ENCODE measurements around the gene APOL4. TPM values are rescaled to one million over a fixed set of nuclear protein-coding genes. Genes with fewer than 3 reads are reported as not detected.

APOL4 gene
- total RNA-seq, 1 donor from 2014 or later = not detected

- Histone ChIP-seq H3K4me2 (ENCODE audit: low read length) (no peak overlapping the region), H3K36me3 (ENCODE audit: insufficient read depth, low read length) (no peaks in the 10 kb centered on the region), H4K20me1 (ENCODE audit: insufficient read depth, low read length) (no peaks in the 10 kb centered on the region), H3K27ac (ENCODE audit: low read depth, low read length) (no peak overlapping the region), H3K9ac (ENCODE audit: low read length) (no peak overlapping the region), H3K4me3 (ENCODE audit: insufficient read depth, low read depth, low read length) (no peak overlapping the region), H3K27me3 (ENCODE audit: insufficient read depth, low read length) (peaks cover 20% of the 10 kb centered on the region), H3K4me1 (ENCODE audit: insufficient read depth, low read length) (no peaks in the 10 kb centered on the region), H2AFZ (ENCODE audit: low read depth, low read length) (no peak overlapping the region), H3K9me3 (ENCODE audit: insufficient read depth, low read depth, low read length) (no peaks in the 10 kb centered on the region), H3K79me2 (ENCODE audit: insufficient read depth, low read length) (no peaks in the 10 kb centered on the region)
- peak overlapping the region; percentile 14 for H3K4me3 Mint-ChIP-seq (ENCODE audit: unreplicated experiment)
- no peak for TF ChIP-seq CTCF (IDR thresholded peaks at IDR 0.05; ENCODE audit: insufficient read depth, low read depth, low read length)
- TF ChIP-seq EZH2 (IDR thresholded peaks at IDR 0.05; ENCODE audit: insufficient read depth, low read length) = no peak
- no peaks in the 10 kb centered on the region for H3K9me3 Mint-ChIP-seq (ENCODE audit: unreplicated experiment)
- H3K27ac Mint-ChIP-seq (ENCODE audit: unreplicated experiment) = no peak overlapping the region
- DNase-seq (ENCODE audit: low read depth) (no peak), FAIRE-seq (no peak)
- no peaks in the 10 kb centered on the region for H3K36me3 Mint-ChIP-seq (ENCODE audit: low read depth, unreplicated experiment)
- peaks cover 18% of the 10 kb centered on the region for H3K27me3 Mint-ChIP-seq (ENCODE audit: low read depth, unreplicated experiment)
- peaks cover 2% of the 10 kb centered on the region for H3K4me1 Mint-ChIP-seq (ENCODE audit: low read depth, unreplicated experiment)
Measured at GRCh38 chr22:36180928-36181327, 20.7 kb downstream of the APOL4 start.

- H3K9ac ChIP-seq (ENCODE audit: low read length) = no peak overlapping the region
- H3K4me3 ChIP-seq (ENCODE audit: insufficient read depth, low read depth, low read length) = no peak overlapping the region
- no peaks in the 10 kb centered on the region for H3K36me3 Mint-ChIP-seq (ENCODE audit: low read depth, unreplicated experiment)
- no peaks in the 10 kb centered on the region for H3K9me3 Mint-ChIP-seq (ENCODE audit: unreplicated experiment)
- H2AFZ ChIP-seq (ENCODE audit: low read depth, low read length) = no peak overlapping the region
- H3K9me3 ChIP-seq (ENCODE audit: insufficient read depth, low read depth, low read length) = no peaks in the 10 kb centered on the region
- TF ChIP-seq CTCF (IDR thresholded peaks at IDR 0.05; ENCODE audit: insufficient read depth, low read depth, low read length) (peak; percentile 70), EZH2 (IDR thresholded peaks at IDR 0.05; ENCODE audit: insufficient read depth, low read length) (no peak)
- no peak for DNase-seq (ENCODE audit: low read depth)
- no peak overlapping the region for H3K27ac Mint-ChIP-seq (ENCODE audit: unreplicated experiment)
- no peak for FAIRE-seq
- no peaks in the 10 kb centered on the region for H3K79me2 ChIP-seq (ENCODE audit: insufficient read depth, low read length)
- H4K20me1 ChIP-seq (ENCODE audit: insufficient read depth, low read length) = no peaks in the 10 kb centered on the region
- H3K36me3 ChIP-seq (ENCODE audit: insufficient read depth, low read length) = no peaks in the 10 kb centered on the region
- peaks cover 20% of the 10 kb centered on the region for H3K27me3 ChIP-seq (ENCODE audit: insufficient read depth, low read length)
- H3K4me2 ChIP-seq (ENCODE audit: low read length) = no peak overlapping the region
- H3K4me3 Mint-ChIP-seq (ENCODE audit: unreplicated experiment) = no peak overlapping the region
- peaks cover 16% of the 10 kb centered on the region for H3K27me3 Mint-ChIP-seq (ENCODE audit: low read depth, unreplicated experiment)
- H3K27ac ChIP-seq (ENCODE audit: low read depth, low read length) = no peak overlapping the region
- peaks cover 2% of the 10 kb centered on the region for H3K4me1 Mint-ChIP-seq (ENCODE audit: low read depth, unreplicated experiment)
- no peaks in the 10 kb centered on the region for H3K4me1 ChIP-seq (ENCODE audit: insufficient read depth, low read length)
Measured at GRCh38 chr22:36180038-36180880, 21.4 kb downstream of the APOL4 start.

DNA sequence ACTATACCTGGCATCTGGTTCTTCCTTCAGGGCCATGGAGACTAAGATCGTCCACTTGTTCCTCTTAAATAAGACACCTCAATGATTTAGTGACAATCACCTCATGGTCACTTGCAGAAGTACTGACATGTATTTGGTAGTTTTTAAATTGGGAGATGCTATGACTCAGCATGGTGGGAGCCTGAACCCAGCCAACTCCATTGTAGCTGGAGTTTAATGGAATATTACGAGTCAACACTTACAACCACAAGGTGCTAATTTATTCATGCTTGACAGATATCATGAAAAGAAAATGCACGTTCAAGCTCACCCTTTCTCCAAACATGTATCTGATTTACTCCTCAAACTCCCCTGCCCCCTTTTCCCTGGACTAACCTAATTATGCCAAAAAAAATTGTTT is 24.4 kb downstream of the APOL4 start:
- no peaks in the 10 kb centered on the region for H3K9me3 Mint-ChIP-seq (ENCODE audit: unreplicated experiment)
- H3K27me3 ChIP-seq (ENCODE audit: insufficient read depth, low read length) = peaks cover 7% of the 10 kb centered on the region
- H3K27ac ChIP-seq (ENCODE audit: low read depth, low read length) = no peak overlapping the region
- no peak overlapping the region for H2AFZ ChIP-seq (ENCODE audit: low read depth, low read length)
- no peak overlapping the region for H3K4me3 Mint-ChIP-seq (ENCODE audit: unreplicated experiment)
- no peaks in the 10 kb centered on the region for H4K20me1 ChIP-seq (ENCODE audit: insufficient read depth, low read length)
- no peaks in the 10 kb centered on the region for H3K79me2 ChIP-seq (ENCODE audit: insufficient read depth, low read length)
- no peak for FAIRE-seq
- no peaks in the 10 kb centered on the region for H3K9me3 ChIP-seq (ENCODE audit: insufficient read depth, low read depth, low read length)
- no peak overlapping the region for H3K4me2 ChIP-seq (ENCODE audit: low read length)
- no peaks in the 10 kb centered on the region for H3K36me3 ChIP-seq (ENCODE audit: insufficient read depth, low read length)
- H3K27me3 Mint-ChIP-seq (ENCODE audit: low read depth, unreplicated experiment) = no peaks in the 10 kb centered on the region
- no peak overlapping the region for H3K4me3 ChIP-seq (ENCODE audit: insufficient read depth, low read depth, low read length)
- H3K36me3 Mint-ChIP-seq (ENCODE audit: low read depth, unreplicated experiment) = no peaks in the 10 kb centered on the region
- DNase-seq (ENCODE audit: low read depth) = no peak
- H3K9ac ChIP-seq (ENCODE audit: low read length) = no peak overlapping the region
- no peaks in the 10 kb centered on the region for H3K4me1 ChIP-seq (ENCODE audit: insufficient read depth, low read length)
- peaks cover 2% of the 10 kb centered on the region for H3K4me1 Mint-ChIP-seq (ENCODE audit: low read depth, unreplicated experiment)
- TF ChIP-seq EZH2 (IDR thresholded peaks at IDR 0.05; ENCODE audit: insufficient read depth, low read length) = no peak
- no peak for TF ChIP-seq CTCF (IDR thresholded peaks at IDR 0.05; ENCODE audit: insufficient read depth, low read depth, low read length)
- H3K27ac Mint-ChIP-seq (ENCODE audit: unreplicated experiment) = no peak overlapping the region

Measured in astrocyte (in vitro differentiated cells and primary cell).